AG04449 (cell line): Measurements from ENCODE around the gene GNAL.

Source experiments
- CTCF ChIA-PET: fragments of 350-600 bp; formaldehyde crosslinking; extraction: SDS; loops from one replicate; lab custom pipeline; 2021; ENCODE audit warnings: antibody characterized with exemption; lab: Yijun Ruan, JAX
- POLR2A ChIA-PET: fragments of 400-600, 350-600 bp; formaldehyde crosslinking; extraction: SDS; loops from one replicate; lab custom pipeline; 2020; ENCODE audit warnings: antibody characterized with exemption, inconsistent platforms; lab: Yijun Ruan, JAX
- DNase-seq: peaks from one replicate; pipeline ENCODE4 v3.0.0-alpha.2; 2010; ENCODE audit warnings: low read depth, low spot score
- H3K4me3 ChIP-seq: 2 replicates; pipeline ENCODE4 v1.5.1; 2011; ENCODE audit warnings: low read depth, mild to moderate bottlenecking, control low read depth, low read length
- TF ChIP-seq, protein P1 (sequence below): IDR thresholded peaks from one replicate; pipeline ENCODE4 v1.5.1; 2011; ENCODE audit warnings: mild to moderate bottlenecking, moderate library complexity, low read length, control low read depth, inconsistent platforms; ENCODE audit not compliant: insufficient read depth; ENCODE audit errors: missing control alignments

The GNAL gene

GRCh38 chr18:11927497-11927896 lies 238.4 kb downstream of the GNAL start:
- DNase-seq: no peak
- POLR2A ChIA-PET: no interaction called here
- CTCF ChIA-PET: interaction anchor here (0.8 to 8.3 kb wide), 5 partner anchors 11 to 194 kb away, joined by 3 to 94 read pairs (median 12); no protein-coding TSS in a partner anchor
- H3K4me3 ChIP-seq: no peak overlapping the region
- TF ChIP-seq, protein P1, sequence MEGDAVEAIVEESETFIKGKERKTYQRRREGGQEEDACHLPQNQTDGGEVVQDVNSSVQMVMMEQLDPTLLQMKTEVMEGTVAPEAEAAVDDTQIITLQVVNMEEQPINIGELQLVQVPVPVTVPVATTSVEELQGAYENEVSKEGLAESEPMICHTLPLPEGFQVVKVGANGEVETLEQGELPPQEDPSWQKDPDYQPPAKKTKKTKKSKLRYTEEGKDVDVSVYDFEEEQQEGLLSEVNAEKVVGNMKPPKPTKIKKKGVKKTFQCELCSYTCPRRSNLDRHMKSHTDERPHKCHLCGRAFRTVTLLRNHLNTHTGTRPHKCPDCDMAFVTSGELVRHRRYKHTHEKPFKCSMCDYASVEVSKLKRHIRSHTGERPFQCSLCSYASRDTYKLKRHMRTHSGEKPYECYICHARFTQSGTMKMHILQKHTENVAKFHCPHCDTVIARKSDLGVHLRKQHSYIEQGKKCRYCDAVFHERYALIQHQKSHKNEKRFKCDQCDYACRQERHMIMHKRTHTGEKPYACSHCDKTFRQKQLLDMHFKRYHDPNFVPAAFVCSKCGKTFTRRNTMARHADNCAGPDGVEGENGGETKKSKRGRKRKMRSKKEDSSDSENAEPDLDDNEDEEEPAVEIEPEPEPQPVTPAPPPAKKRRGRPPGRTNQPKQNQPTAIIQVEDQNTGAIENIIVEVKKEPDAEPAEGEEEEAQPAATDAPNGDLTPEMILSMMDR: no peak

DNA sequence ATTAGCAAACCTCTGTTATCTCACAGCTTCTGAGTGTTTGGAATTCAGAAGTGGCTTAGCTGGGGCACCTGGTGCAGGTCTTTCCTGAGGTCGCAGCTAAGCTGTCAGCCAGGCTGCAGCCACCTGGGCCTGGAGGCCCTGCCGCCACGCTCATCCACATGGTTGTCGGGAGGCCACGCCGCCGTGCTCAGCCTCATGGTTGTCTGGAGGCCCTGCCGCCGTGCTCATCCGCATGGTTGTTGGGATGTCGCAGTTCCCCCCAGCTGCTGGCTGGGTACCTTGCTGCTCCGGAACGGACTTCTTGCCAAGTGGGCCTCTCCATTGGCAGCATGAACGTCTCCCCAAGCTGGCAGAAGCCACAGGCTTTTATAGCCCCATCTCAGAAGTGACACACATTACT lies 243.3 kb downstream of the GNAL start:
- H3K4me3 ChIP-seq: no peak overlapping the region
- ChIA-PET POLR2A (no interaction called here), CTCF (interaction anchor here (1.0 to 5.0 kb wide), 5 partner anchors 10 to 203 kb away, joined by 3 to 54 read pairs (median 10); no protein-coding TSS in a partner anchor)
- TF ChIP-seq, protein P1: no peak
- DNase-seq: no peak
